Stimulated activated CD8-positive, alpha-beta memory T cell treated with anti-CD3 and anti-CD28 coated beads, Interleukin-4, amount 100 ng/mL, for 24 hours (primary cell): Measurements from ENCODE around the gene PKP3.
"Not testable (repeated sequence)": the region's sequence is repeated elsewhere in the genome, so short reads cannot be mapped to it uniquely, and the experiment has no call there.

Experiments used
- DNase-seq: peaks from one replicate; pipeline ENCODE4 v3.0.0-alpha.2; 2020; ENCODE audit warnings: low read depth

Gene PKP3

DNA sequence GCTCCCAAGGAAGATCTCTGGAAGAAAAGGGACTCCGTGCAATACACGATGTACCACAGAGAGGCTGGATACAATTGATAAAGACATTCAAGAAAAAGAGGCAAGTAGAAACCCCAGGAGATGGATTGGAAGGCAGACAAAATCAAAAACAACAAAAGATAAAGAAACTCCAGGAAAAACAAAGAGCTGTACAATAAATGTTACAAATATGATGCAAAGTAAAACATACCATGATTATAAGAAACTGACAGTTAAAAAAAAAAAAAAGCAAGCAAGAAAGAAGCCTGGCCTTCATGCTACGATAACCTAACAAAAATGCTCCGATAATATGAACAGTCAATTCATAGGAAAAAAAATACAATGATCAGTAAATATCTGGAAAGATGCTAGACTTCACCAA, 31.3 kb downstream of the PKP3 start:
- no peak for DNase-seq

DNA sequence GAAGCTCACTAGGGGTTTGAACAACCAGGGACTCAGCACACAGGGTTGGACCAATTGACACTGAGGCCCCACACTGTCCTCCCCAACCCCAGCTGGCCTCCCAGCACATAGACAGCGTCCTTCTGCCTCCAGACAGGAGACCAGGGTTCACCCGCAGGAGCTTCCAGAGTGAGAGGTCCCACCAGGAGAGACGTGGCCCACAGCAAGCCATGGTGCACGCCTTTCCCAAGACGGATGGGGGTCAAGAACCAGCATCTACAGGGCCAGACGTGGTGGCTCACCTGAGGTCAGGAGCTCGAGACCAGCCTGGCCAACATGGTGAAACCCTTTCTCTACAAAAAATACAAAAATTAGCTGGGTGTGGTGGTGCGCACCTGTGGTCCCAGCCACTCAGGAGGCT, 32.8 kb downstream of the PKP3 start:
- no peak for DNase-seq

DNA sequence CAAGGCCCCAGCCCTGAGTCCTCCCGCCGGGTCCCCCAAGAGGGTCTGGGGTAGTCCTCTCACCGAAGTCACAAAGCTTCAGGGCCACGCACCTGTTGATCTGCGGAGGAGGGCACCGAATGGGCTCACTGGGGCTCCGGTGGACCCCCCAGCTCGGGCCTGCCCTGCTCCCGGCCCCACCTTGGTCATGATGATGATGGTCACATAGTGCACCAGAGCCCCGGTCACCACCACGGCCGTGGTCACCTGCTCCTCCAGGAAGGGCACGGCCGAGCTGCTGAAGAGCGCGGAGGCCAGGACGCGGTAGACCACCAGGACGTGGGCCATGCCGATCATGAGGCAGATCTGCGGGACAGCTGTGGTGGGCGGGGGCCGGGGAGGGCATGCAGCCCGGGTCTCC, 34.3 kb downstream of the PKP3 start:
- DNase-seq, result no peak

DNA sequence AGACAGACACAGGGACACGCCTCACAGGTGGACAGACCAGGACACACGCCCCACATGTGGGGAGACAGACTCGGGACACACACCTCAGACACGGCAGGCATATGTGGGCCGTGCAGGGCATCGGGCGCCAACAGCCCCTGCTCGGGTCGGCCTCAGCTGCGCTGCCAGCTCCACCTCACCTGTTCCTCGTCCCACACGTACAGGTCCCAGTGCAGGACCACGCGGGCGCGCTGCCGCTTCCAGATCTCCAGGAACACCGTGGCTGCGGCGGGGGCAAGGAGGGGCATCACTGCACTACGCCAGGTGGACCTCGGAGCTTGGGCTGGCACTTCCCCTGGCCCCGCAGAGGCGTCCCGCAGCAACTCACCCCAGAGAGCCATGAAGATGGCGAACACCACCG, 35.4 kb downstream of the PKP3 start:
- no peak for DNase-seq

DNA sequence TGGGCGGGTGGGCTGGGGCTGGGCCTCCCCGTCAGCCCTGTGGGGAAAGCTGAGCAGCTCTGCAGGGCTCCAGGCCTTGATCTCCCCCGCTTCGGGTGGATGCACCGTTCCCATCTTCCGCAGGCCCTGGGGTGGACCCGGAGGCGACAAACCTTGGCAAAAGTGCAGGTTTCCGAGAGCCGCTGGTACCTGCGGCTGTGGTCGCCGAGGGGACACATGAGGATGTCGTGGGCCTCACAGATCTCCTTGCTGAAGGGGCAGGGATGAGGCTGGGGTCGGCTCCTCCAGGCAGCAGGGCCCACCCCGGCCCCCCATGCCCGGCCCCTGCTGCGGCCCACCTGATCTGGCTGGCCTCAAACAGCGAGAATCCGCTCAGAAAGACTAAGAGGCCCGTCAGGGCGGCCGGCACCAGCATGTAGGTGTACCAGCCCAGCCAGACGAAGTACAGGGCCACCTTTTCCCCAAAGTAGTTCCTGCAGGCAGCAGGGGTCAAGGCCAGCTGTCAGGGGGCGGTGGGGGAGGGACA, 36.0 kb downstream of the PKP3 start:
- no peak for DNase-seq

DNA sequence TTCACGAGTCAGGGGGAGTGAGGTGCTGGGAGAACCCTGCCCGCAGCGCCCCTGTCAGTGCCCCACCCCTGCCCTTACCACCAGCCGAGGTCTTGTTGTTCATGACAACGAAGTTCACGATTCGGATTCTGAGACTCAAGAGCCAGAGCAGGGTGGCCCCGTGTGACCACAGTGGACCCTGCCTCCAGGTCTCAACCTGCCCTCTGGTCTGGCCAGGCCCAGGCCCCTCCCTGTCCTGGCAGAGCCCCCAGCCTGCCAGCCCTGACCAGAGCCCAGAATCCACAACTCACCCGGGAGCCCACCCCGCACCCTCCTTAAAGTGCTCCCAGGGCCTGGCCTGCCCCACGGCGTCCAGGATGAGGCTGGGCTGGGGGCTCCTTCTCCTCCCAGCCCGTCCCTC, 37.9 kb downstream of the PKP3 start:
- no peak for DNase-seq

DNA sequence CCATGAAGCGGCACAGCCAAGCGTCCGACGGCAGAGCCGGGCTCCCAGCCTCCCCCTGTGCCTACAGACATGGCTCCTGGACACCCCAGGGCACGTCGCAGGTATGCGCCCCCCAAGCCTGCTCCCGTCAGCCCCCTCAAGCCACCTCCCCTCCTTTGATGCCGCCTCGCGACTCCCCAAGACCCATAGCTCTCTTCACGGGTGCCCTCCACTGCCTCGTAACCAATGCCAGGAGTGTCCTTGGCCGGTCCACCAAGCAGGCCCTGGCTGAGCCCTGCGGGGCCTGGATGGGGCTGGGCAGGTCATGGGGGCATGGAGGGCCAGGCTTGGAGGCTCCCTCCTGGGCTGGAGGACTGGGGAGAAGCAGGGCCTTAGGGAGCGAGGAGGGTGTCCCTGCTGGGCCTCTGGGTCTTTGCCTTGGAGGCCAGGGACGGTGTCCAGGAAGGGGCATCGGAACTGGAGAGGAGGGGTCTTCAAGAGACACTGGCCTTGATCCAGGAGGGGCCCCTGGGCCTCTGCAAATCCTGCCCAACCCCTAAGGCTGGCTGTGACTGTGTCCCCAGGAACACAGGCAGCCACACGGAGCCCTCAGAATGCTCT, 38.6 kb downstream of the PKP3 start:
- no peak for DNase-seq

DNA sequence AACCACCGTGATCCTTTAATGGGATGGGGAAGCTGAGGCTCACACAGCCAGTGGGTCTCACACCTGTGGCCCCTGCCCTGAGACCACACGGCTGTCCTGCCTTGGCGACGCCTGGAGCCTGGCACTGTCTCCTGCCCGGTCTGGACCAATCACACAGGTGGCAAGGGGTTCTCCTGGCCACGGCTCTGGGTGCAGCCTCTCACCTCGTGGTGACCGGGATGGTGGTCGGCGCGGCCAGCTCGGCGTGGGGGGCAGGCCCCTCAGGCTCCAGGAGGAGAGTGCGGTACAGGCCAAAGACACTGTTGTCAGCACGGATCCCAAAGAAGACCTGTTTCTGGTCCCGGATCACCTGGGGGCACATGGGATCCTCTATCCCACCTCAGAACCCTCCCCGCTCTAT, 39.1 kb downstream of the PKP3 start:
- no peak for DNase-seq

DNA sequence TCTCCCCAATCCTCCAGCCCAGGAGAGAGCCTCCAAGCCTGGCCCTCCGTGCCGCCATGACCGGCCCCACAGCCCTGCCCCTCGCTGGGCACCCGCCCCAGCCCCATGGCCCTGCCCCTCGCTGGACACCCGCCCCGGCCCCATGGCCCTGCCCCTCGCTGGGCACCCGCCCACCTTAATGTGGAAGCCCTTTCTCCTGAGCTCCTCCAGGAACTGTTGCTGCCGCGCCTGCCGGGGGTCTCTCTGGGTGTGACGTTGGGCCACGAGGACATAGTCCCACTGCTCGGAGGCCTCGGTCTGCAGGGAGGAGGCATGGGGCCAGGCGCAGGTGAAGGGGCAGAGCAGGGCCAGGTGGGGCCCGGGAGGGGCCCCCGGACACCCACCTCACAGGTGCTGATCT, 39.6 kb downstream of the PKP3 start:
- no peak for DNase-seq

DNA sequence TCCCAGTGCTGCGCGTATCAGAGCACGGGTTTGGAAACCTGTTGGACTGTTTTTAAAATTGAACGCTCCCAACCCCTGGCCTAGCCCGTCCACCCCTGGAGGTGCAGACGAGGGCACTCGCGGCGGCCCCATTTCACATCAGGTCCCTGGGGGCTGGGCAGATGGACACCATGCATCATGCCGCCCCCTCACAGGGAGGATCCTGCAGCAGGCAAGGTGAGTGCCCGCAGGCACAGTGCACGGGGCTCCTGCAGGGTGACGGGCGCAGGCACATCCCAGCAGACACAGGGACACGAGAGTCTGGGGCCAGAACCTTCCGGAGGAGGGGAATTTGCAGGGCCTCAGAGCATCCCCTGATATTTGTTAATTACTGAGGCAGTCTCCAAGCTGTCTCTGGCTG, 40.5 kb downstream of the PKP3 start:
- DNase-seq, result no peak

DNA sequence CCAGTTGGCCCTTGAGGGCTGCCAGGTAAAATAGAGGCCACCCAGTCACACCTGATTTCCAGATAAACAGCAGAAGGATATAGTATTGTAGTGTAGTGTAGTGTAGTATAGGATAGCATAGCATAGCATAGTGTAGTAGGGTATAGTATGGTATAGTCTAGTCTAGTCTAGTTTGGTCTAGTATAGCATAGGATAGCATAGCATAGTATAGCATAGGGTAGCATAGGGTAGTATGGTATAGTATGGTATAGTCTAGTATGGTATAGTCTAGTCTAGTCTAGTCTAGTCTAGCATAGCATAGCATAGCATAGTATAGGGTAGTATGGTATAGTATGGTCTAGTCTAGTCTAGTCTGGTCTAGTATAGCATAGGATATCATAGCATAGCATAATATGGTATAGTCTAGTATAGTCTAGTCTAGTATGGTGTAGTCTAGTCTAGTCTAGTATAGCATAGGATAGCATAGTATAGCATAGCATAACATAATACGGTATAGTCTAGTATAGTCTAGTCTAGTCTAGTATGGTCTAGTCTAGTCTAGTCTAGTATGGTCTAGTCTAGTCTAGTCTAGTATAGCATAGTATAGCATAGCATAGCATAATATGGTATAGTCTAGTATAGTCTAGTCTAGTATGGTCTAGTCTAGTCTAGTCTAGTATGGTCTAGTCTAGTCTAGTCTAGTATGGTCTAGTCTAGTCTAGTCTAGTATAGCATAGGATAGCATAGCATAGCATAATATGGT, 41.2 kb downstream of the PKP3 start:
- DNase-seq, result not testable (repeated sequence)

DNA sequence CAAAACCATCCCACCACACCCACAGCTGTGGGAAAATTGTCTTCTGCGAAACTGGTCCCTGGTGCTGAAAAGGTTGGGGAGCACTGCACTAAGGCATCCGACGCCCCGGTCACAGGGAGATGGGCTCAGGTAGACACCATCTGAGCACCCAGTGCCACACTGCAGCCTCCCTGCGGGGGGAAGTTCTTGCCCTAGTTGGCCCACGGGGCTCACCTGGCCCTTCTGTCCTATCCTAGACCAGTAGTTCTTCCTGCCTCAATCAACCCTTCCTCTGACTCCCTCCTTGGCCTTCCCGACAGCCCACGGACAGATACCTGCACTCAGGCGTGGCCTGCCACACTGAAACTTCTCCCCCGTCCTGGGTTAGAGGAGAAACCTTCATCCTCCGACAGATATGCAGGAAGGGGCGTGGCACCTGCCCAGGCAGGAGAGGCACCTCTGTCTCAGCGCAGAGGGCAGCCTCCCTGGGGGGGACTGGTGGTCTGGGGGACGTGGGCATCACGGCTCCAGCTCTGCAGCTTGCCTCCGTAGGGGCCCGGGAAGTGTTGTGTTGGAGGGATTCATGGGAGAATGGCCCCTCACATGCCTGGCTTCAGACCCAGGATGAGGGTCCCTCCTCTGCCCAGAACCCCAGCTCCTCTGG, 43.3 kb downstream of the PKP3 start:
- no peak for DNase-seq

DNA sequence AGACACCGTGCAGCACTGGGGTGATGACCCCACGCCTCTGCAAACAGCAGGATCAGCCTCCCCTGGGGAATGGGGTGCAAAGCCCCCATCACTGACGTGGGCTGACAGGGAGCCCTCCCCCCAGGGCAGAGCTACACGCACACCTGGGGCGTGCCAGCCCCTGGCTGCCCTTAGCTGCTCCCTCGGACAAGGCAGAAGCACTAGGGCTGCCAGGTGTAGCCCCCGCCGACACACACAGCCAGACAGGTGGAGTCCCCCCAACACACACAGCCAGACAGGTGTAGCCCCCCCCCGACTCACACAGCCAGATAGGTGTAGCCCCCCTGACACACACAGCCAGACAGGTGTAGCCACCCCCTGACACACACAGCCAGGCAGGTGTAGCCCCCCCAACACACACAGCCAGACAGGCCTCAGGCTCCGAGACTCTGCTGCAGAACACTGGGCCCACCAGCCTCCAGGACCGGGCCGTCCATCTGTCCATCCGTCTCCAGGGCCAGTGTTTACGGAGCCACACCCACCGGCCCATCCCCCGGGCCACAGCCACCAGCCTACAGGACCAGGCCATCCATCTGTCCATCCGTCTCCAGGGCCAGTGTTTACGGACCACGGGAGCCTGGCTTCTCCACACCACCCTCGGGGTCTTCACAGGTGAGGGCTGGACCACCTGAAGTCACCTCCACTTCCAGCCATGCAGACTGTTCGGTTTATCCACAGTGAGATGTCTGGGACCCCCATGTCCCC, 44.3 kb downstream of the PKP3 start:
- no peak for DNase-seq

DNA sequence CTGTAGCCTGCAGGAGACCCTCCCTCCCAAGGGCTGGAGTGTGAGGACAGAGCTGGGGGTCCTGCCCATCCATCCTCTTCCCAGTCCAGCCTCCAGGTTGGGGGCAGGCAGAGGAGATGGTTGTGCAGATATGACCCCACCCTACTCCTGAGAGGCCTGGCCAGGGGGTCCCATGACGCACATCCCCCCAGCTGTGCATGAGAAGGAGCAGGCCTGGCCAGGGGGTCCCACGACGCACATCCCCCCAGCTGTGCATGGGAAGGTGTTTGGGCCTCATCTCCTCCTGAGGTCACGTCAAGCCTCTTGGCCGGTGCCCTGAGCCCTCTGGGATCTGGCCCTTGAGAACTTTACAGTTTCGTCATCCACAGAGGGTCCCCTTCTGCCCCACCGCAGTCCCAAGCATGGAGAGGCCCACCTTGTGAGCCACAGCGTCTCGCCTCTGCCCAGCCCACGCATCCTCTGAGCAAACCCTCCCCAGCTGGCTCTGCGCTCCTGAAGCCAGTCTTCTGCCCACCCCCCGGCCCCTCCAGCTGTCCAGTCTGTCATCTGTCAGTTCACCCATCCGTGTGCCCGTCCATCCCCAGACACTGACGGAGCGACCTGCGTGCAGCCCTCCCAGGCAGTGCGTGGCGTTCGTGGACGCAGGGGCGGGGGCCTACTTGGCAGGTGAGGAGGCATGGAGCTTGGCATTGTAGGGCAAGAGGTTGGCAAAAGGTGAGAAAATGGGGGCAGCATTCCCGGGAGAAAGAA, 45.5 kb downstream of the PKP3 start:
- no peak for DNase-seq

DNA sequence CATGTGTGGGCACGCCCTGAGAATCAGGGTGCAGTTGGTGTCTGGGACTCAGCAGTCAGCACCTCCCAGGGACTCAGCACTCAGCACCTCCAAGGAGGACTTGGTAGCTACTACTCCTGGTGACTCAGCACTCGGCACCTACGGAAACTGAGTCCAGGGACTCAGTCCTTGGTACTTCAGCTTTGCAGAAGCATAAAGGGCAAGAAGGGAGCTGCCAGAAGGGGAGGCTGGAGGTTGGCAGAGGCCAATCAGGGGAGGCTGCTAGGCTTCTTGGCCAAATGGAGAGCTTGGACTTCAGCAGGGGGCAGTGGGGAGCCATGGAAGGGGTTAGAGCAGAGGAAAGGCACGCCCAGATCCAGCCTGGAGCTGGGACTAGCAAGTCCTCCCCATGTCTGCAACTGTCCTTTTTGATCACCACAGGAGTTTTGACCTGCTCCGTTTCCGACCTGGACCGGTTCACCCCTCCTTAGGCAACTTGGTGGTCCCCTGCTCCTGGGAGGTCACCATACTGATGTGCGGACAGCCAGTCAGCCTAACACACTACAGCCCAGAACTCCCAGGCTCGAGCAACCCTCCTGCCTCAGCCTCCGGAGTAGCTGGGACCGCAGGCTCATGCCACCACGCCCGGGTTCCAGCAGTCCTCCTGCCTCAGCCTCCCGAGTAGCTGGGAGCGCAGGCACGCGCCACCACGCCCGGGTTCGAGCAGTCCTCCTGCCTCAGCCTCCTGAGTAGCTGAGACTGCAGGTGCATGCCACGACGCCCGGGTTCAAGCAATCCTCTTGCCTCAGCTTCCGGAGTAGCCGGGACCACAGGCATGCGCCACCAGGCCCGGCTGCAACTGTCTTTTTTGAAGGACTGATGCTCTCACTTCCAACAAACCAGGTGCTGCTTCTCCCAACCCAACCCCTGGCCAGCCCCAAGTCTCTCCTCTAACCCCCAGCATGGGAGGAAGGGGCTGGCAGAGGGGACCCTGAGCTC, 46.3 kb downstream of the PKP3 start:
- DNase-seq, result no peak

DNA sequence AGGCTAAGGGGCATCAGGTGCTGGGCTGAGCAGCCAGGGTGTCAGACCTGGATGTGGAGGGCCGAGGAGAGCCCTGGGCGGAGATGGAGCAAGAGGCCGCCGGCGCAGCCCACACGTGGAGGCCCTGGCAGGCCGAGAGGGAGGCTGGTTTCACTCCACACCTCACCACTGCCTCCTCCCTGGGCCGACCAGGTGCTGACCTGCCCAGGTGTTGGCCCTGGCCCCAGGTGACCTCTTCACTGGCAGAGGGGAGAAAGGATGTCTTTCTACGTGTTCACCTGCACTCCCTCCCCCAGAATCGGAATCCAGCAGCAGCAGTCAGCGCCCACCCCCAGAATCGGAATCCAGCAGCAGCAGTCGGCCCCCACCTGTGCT, 47.0 kb downstream of the PKP3 start:
- no peak for DNase-seq

DNA sequence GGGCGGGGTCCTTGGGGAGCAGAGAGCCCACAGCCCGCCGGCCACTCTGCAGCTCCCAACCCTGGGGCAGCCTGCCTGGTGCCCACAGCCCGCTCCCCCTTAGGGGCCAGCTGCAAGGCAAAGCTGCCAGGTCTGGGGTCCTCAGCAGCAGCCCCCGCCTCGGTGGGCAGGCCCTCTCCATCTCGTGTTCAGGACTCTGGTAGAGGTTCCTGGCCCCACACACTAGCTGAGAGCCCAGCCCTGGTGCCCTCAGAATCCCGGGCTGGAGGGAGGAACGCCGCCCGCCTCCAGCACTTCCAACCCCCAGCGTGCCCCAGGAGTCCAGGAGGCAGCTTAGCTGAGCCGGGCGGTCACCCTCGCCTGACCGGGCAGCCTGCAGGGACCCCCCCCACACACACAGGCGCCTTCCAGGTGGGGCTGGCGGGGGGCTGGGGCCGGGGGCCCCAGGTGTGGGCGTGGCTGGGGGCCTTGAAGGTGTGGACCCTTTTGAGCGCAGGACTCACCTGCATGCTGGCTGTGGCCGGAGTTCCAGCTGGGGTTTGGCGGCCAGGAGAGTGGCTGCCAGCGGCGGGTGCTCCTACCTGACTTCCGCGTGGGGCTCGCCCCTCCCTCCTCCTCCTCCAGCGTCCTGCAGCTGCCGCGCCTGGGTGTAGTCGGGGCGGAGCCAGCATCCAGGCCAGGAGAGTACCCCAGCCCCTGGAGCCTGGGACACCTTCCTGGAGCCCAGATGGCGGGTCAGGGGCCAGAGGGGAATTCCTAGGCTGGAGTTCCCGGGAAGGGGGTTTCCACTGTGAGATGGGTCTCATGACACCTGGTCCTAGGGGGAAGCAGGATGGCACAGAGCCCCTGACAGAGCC, 47.6 kb downstream of the PKP3 start, which contains the start of gene ANO9:
TSS of gene ANO9 (minus strand) at position 594 of the 857 bp plus-strand sequence. CDS start at position 509, 85 bp downstream.
- DNase-seq, result peak; percentile 42

DNA sequence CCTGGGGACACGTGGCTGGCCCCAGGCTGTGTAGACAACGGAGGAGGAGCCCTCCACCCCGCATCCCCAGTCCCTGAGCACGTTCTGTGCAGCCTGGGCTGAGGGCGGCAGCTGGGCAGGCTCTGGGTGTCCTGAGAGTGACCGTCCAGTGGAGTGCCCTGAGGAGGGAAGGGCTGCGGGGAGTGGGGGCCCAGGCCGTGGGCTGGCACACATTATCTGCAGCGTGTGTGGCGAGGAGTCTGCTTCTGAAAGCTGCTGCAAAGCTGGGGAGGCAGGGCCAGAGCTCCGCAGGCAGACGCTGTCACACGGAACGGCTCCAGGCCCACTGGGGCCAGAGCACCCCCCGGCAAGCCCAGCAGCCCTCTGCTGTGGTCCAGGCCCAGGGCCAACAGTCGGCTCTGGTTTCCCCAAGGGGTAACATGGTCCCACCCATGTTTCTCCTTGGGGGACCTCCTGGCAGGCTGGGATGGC, 48.6 kb downstream of the PKP3 start:
- DNase-seq, result no peak

DNA sequence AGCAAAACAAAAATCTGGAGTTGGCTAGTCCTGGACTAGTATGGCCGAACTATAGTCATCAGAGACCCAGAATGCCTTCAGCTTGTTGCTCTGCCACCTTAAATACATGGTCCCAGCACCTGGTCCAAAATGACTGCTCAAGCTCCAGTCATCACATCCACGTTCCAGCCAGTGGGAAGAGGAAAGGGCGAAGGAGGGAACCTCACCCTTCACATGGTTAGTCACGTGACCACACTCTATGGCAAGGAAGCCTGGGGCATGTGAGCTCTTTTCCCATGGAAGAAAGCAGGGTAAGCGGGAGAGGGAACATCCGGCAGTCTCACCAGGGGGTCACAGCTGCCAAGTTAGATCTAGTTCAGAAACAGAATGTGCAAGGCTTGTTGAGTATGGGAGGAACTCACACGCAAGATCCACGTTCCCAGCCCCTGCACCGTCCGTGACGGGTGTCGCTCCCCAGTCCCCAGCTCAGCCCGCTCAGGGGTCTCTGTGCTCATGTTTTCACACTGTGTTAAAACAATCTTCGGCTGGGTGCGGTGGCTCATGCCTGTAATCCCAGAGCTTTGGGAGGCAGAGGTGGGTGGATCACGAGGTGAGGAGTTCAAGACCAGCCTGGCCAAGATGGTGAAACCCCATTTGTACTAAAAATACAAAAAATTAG, 49.7 kb downstream of the PKP3 start:
- no peak for DNase-seq
